GM19240 (cell line): Measurements from ENCODE around the gene GMEB2.
A peak's percentile ranks its signal among the peaks of the same experiment; 100 is the strongest.

ENCODE experiments used
- DNase-seq: peaks from one replicate; pipeline ENCODE4 v3.0.0; 2011; ENCODE audit warnings: low spot score; ENCODE audit not compliant: insufficient read length

The GMEB2 gene

GRCh38 chr20:63590218-63591146, 36.4 kb downstream of the GMEB2 start:
- no peak for DNase-seq

- no peak for DNase-seq
Observed at GRCh38 chr20:63589261-63590217, 37.4 kb downstream of the GMEB2 start.

DNA sequence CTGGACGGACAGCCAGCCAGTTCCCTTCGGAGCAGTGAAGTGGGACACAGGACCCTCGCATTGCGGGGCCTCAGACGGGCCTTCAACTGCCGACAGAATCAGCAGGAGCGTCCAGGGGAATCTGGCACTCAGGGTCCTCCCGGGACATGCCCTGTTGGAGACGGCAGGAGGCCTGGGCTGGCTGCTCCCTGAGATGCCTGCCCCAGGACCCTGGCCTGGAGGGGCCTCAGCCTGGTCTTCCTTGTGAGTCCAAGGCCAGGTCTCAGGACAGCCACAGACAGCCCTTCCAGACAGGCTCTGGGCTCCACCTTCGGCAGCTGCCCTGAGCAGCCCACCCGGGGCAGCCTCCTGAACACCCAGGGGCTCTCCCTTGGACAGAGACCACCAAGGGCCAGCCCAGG, 38.3 kb downstream of the GMEB2 start:
- DNase-seq, result no peak

- DNase-seq, result no peak
Observed at GRCh38 chr20:63587776-63588591, 38.9 kb downstream of the GMEB2 start.

- no peak for DNase-seq
Observed at GRCh38 chr20:63587256-63587655, 39.6 kb downstream of the GMEB2 start.

GRCh38 chr20:63586797-63587196, 40.1 kb downstream of the GMEB2 start:
- DNase-seq, result no peak

DNA sequence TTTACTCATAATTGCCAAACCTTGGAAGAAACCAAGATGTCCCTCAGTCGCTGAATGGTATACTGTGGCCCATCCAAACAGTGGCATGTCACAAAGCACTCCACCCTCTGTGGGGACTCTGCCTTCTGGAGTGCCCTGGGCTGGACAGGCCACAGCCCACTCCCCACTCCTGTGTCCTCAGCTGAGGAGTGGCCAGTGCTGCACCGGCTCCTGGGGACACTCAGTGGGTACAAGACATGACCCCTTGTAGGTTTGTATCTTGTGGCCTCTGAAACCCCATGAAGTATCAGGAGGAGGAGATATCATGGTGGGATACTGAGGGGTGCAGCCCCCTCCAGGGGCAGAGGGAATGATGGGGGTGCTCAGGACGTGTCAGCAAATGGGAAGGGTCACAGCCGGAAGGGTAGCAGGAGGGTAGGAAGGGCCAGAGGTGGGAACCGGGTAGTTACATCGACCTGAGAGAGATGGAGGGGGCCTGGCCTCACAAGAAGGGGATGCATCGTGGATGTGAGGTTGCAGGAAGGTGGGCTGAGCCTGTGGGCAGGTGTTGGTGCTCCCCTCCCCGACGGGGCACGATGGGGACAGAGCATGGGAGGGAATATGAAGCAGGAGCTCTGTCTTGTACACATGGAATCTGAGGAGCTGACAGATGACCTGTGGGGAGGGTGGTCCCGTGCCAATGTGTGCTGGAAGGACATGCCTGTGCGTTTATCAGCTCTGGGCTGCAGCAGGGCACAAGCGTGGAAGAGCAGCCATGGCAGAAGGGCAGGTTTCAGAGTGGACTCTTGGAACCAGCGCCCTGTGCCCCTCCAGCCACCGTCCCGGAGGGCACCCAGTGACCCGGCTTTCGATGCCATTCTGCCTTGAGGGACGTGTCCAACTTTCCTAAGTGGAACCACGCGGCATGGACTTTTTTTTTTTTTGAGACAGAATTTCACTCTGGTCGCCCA, 41.0 kb downstream of the GMEB2 start:
- no peak for DNase-seq

- DNase-seq, result no peak
Observed at GRCh38 chr20:63582382-63583063, 44.4 kb downstream of the GMEB2 start.

GRCh38 chr20:63580796-63581461, 46.0 kb downstream of the GMEB2 start:
- no peak for DNase-seq

DNA sequence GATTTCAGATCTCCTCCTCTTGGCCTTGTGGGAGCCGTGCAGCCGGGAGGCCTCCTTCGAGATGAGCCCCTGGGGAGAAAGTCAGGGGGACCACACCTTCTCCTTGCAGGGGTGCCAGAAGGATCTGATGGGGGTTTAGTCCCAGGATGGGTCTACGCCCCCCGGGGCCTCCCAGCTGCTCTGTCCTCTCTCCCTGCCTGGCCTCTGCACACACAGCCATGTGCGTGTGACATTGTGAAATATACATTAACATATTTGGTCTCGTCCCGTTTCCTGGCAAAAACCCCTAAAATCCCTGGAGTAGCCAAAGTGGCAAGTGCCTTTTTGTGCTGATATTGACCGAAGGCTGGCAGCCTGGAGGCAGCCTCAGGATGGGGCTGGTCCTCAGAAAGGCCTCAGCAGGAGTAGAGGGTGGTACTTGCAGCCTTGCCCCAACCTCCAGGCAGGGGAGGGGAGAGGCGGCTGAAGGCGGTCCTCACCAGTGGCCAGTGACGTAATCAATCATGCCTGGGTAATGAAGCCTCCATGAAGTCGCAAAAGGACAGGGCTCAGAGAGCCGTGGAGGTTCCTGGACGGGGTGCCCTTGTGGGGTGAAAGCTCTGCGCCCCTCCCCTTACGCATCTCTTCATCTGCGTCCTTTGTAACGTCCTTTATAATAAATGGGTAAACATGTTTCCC, 47.7 kb downstream of the GMEB2 start:
- no peak for DNase-seq

- no peak for DNase-seq
Observed at GRCh38 chr20:63578224-63579016, 48.5 kb downstream of the GMEB2 start.

DNA sequence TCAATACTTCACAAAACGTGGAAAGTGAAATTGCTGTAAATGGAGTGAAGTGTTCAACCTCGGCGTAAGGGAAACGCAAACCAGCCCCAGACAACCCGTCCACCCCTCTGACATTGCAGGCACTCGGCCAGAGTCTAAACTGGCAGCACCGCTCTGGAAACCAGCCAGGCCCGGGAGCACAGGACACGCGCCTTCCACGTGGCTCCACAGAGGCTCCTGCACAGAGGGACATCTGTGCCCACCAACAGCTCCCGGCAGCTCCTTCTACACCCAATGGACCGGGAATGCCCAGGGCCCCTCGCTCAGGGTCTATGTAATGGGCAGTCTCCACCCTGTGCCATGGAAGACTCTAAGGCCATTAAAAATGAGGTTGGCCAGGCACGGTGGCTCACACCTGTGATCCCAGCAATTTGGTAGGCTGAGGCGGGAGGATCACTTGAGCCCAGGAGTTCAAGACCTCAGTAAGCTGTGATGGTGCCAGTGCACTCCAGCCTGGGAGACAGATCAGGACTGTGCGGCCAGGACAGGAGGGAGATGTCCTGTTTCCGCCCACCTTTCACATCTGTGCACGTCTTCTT, 49.5 kb downstream of the GMEB2 start:
- no peak for DNase-seq

DNA sequence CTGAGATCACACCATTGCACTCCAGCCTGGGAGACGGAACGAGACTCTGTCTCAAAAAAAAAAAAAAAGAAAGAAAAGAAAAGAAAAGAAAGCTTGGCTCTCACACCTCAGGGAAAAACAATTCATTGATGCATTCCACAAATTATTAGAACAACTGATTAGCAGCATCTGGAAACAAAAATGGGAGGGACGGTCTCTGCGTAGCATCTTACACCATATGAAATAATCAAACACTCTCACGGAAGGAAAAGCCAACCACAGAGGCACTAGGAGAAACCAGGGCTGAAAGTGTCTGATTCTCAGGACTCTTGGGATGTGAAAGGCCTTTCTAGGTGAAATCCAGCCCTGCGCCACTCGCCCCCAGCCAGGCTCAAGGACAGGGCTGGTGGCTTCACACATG, 50.6 kb downstream of the GMEB2 start:
- no peak for DNase-seq

- no peak for DNase-seq
Observed at GRCh38 chr20:63574829-63575743, 51.8 kb downstream of the GMEB2 start.

DNA sequence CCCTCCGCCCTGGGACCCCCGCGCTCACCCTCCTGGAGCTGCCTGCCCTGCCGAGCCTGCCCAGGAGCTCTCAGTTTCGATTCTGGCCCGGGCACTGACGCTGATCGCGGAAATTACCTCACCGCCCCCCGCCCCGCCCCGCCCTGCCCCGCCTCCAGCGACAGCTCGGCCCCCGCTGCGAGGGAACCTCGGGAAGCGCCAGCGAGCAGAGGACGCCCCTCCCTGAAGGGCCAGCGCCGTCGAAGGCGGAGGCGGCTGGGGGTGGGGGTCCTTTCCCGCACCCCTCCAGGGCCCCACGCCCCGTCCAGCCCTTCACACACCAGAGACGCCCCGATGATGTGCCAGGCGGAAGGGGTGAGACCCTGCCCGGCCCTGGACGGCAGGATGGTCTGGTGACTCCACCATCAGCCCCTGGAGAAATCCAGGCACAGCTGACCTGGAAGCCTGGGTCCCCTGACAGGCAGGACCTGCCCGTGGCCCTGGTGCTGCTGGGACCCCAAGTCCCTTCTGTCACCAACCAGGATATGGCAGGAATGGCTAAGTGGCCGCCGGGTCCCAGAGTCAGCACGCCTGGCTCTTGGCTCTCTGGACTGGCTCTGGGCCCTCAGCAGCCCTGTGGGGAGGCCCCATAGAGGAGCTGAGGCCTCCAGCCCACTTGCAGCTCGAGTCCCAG, 52.6 kb downstream of the GMEB2 start, which contains the start of gene HELZ2:
Gene HELZ2 (minus strand): TSS at position 84 of the 673 bp plus-strand sequence. CDS start 1,854 bp downstream, outside the sequence.
- DNase-seq, result peak; percentile 72
